Limb (tissue), 2 donors: ENCODE data around the gene SPZ1.
"Not testable (repeated sequence)": the region's sequence is repeated elsewhere in the genome, so short reads cannot be mapped to it uniquely, and the experiment has no call there.

Experiments
- DNase-seq, 2 donors: peaks; one replicate each; pipeline ENCODE4 v3.0.0-alpha.2; 2016; ENCODE audit errors: extremely low spot score in 2 of 2

The SPZ1 gene

GRCh38 chr5:80319702-80320101, at the start of gene SPZ1:
SPZ1 (plus strand) TSS chr5:80320002; CDS start chr5:80320216, 214 bp downstream.
- DNase-seq: no peak

GRCh38 chr5:80270543-80270942, 49.3 kb upstream of the SPZ1 start:
- DNase-seq: not testable (repeated sequence)

GRCh38 chr5:80275347-80275746, 44.5 kb upstream of the SPZ1 start:
- peak in 1 of 2 donors; percentile 18 for DNase-seq

- DNase-seq: no peak
Observed at GRCh38 chr5:80276186-80276585, 43.6 kb upstream of the SPZ1 start.

GRCh38 chr5:80277191-80277590, 42.6 kb upstream of the SPZ1 start:
- DNase-seq: no peak

GRCh38 chr5:80282054-80282453, 37.7 kb upstream of the SPZ1 start:
- DNase-seq: no peak

GRCh38 chr5:80283360-80283759, 36.4 kb upstream of the SPZ1 start:
- DNase-seq: no peak

- DNase-seq: no peak
Observed at GRCh38 chr5:80284720-80285119, 35.1 kb upstream of the SPZ1 start.

GRCh38 chr5:80288177-80288576, 31.6 kb upstream of the SPZ1 start:
- DNase-seq: no peak

- no peak for DNase-seq
Observed at GRCh38 chr5:80289320-80289719, 30.5 kb upstream of the SPZ1 start.

GRCh38 chr5:80291761-80292160, 28.0 kb upstream of the SPZ1 start:
- DNase-seq: no peak

GRCh38 chr5:80296121-80296520, 23.7 kb upstream of the SPZ1 start:
- no peak for DNase-seq

- DNase-seq: no peak
Observed at GRCh38 chr5:80299601-80300000, 20.2 kb upstream of the SPZ1 start.

GRCh38 chr5:80300125-80300524, 19.7 kb upstream of the SPZ1 start:
- DNase-seq: no peak

GRCh38 chr5:80300796-80301195, 19.0 kb upstream of the SPZ1 start:
- not testable (repeated sequence) for DNase-seq

- not testable (repeated sequence) for DNase-seq
Observed at GRCh38 chr5:80301342-80301741, 18.5 kb upstream of the SPZ1 start.

- no peak for DNase-seq
Observed at GRCh38 chr5:80302636-80303035, 17.2 kb upstream of the SPZ1 start.

GRCh38 chr5:80308526-80308925, 11.3 kb upstream of the SPZ1 start:
- DNase-seq: no peak

- no peak for DNase-seq
Observed at GRCh38 chr5:80309871-80310665, 9.7 kb upstream of the SPZ1 start.

GRCh38 chr5:80315244-80315643, 4.6 kb upstream of the SPZ1 start:
- DNase-seq: no peak

GRCh38 chr5:80318212-80318611, 1.6 kb upstream of the SPZ1 start:
- peak; percentile 31 to 47 for DNase-seq

- no peak for DNase-seq
Observed at GRCh38 chr5:80324912-80325311, 5.1 kb downstream of the SPZ1 start.

- no peak for DNase-seq
Observed at GRCh38 chr5:80326468-80326867, 6.7 kb downstream of the SPZ1 start.

- no peak for DNase-seq
Observed at GRCh38 chr5:80337379-80337778, 17.6 kb downstream of the SPZ1 start.
